Measurements from ENCODE around the gene ZDHHC3.

Gene ZDHHC3

GRCh38 chr3:44976002-44976815 is at the start of gene ZDHHC3, which contains the start of gene EXOSC7:
ZDHHC3 (minus strand) TSS chr3:44976174; CDS start chr3:44959436, 16,738 bp downstream.
EXOSC7 (plus strand) TSS chr3:44976244; CDS start chr3:44976278, 34 bp downstream.
- DNase-seq, result peak; percentile 94

GRCh38 chr3:45024542-45025255 is 48.7 kb upstream of the ZDHHC3 start:
- peak; percentile 54 for DNase-seq

- no peak for DNase-seq
Observed at GRCh38 chr3:45023675-45024074, 47.7 kb upstream of the ZDHHC3 start.

- peak; percentile 92 for DNase-seq
Observed at GRCh38 chr3:45021524-45022297, 45.7 kb upstream of the ZDHHC3 start.

GRCh38 chr3:45020534-45020933 is 44.6 kb upstream of the ZDHHC3 start:
- no peak for DNase-seq

GRCh38 chr3:45017821-45018220 is 41.8 kb upstream of the ZDHHC3 start:
- DNase-seq, result peak; percentile 55

- no peak for DNase-seq
Observed at GRCh38 chr3:45016916-45017315, 40.9 kb upstream of the ZDHHC3 start.

- no peak for DNase-seq
Observed at GRCh38 chr3:45012577-45012976, 36.6 kb upstream of the ZDHHC3 start.

GRCh38 chr3:45011756-45012508 is 36.0 kb upstream of the ZDHHC3 start:
- peak; percentile 62 for DNase-seq

- DNase-seq, result no peak
Observed at GRCh38 chr3:45010811-45011333, 34.9 kb upstream of the ZDHHC3 start.

- no peak for DNase-seq
Observed at GRCh38 chr3:45009868-45010267, 33.9 kb upstream of the ZDHHC3 start.

- DNase-seq, result no peak
Observed at GRCh38 chr3:45008117-45008516, 32.1 kb upstream of the ZDHHC3 start.

GRCh38 chr3:45007091-45007490 is 31.1 kb upstream of the ZDHHC3 start:
- no peak for DNase-seq

- DNase-seq, result no peak
Observed at GRCh38 chr3:45003859-45004258, 27.9 kb upstream of the ZDHHC3 start.

- no peak for DNase-seq
Observed at GRCh38 chr3:45003406-45003805, 27.4 kb upstream of the ZDHHC3 start.

GRCh38 chr3:45002720-45003119 is 26.7 kb upstream of the ZDHHC3 start:
- no peak for DNase-seq

GRCh38 chr3:45002139-45002660 is 26.2 kb upstream of the ZDHHC3 start:
- DNase-seq, result no peak

GRCh38 chr3:45001738-45002137 is 25.8 kb upstream of the ZDHHC3 start:
- DNase-seq, result no peak

GRCh38 chr3:45000823-45001222 is 24.8 kb upstream of the ZDHHC3 start:
- no peak for DNase-seq

- no peak for DNase-seq
Observed at GRCh38 chr3:44999782-45000181, 23.8 kb upstream of the ZDHHC3 start.

GRCh38 chr3:44996556-44996969 is 20.6 kb upstream of the ZDHHC3 start:
- DNase-seq, result no peak

All from femur (tissue), 1 donor.